ENCODE measurements around the gene RAPGEF2. TPM values are rescaled to one million over a fixed set of nuclear protein-coding genes. Genes with fewer than 3 reads are reported as not detected.

RAPGEF2 gene
- total RNA-seq, 1 donor from 2014 or later, result 32.6 TPM

DNA sequence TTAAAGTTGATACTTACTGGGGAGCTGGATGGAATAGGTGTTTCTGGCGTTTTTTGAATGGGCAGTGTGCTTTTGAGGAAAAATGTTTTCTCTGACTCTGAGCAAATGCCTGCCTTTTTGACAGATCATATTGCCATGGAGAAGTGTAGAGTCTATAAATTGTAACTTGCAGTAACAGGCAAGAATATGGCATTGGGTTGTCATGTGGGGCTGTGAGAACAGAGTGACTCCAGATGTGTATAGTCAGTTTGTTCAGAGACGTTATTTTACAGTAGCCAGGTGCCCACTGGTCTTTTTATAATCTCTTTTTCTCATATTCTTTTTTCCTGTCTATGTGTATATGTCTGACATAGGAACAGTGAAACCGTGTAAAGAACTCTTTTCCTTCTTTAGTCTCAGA is 40.8 kb downstream of the RAPGEF2 start:
- TF ChIP-seq, protein P1, sequence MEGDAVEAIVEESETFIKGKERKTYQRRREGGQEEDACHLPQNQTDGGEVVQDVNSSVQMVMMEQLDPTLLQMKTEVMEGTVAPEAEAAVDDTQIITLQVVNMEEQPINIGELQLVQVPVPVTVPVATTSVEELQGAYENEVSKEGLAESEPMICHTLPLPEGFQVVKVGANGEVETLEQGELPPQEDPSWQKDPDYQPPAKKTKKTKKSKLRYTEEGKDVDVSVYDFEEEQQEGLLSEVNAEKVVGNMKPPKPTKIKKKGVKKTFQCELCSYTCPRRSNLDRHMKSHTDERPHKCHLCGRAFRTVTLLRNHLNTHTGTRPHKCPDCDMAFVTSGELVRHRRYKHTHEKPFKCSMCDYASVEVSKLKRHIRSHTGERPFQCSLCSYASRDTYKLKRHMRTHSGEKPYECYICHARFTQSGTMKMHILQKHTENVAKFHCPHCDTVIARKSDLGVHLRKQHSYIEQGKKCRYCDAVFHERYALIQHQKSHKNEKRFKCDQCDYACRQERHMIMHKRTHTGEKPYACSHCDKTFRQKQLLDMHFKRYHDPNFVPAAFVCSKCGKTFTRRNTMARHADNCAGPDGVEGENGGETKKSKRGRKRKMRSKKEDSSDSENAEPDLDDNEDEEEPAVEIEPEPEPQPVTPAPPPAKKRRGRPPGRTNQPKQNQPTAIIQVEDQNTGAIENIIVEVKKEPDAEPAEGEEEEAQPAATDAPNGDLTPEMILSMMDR (IDR thresholded peaks at IDR 0.05; ENCODE audit: insufficient read depth, low read length, poor library complexity, severe bottlenecking), result no peak
- no peaks in the 10 kb centered on the region for H3K27me3 ChIP-seq (ENCODE audit: control insufficient read depth, insufficient read depth, low read length)
- DNase-seq (ENCODE audit: low read depth), result no peak
- no peak overlapping the region for H3K4me3 ChIP-seq (ENCODE audit: low read depth, low read length)
- H3K36me3 ChIP-seq (ENCODE audit: control insufficient read depth, insufficient read depth, low read length), result no peaks in the 10 kb centered on the region

DNA sequence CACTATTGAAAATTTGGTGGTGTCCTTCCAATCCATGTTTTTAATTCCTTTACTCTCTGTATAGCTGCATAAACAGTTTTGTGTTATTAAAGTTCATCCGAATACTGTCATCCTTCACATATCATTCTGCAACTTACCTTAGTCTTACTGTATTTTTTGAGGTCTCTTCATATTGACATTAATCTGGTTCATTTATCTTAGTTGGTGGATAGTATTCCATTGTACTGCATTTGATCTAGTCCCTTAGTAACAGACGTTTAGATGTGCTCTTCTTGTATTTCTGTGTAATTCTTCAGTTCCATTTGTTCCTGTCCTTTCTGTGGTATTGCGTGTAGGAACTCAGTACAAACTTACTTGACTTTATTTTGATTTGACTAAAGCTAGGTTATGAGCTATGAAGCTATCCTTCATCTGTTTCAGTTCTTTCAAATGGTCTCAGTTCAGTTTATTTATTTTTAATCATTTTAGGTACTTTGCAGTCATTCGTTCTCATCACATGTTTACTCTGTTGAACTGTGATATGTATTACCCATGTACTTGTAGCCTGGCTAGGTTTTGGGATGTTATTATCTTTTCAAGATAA is 41.3 kb downstream of the RAPGEF2 start:
- no peak for DNase-seq (ENCODE audit: low read depth)
- H3K36me3 ChIP-seq (ENCODE audit: control insufficient read depth, insufficient read depth, low read length), result no peaks in the 10 kb centered on the region
- TF ChIP-seq, protein P1 (IDR thresholded peaks at IDR 0.05; ENCODE audit: insufficient read depth, low read length, poor library complexity, severe bottlenecking), result no peak

DNA sequence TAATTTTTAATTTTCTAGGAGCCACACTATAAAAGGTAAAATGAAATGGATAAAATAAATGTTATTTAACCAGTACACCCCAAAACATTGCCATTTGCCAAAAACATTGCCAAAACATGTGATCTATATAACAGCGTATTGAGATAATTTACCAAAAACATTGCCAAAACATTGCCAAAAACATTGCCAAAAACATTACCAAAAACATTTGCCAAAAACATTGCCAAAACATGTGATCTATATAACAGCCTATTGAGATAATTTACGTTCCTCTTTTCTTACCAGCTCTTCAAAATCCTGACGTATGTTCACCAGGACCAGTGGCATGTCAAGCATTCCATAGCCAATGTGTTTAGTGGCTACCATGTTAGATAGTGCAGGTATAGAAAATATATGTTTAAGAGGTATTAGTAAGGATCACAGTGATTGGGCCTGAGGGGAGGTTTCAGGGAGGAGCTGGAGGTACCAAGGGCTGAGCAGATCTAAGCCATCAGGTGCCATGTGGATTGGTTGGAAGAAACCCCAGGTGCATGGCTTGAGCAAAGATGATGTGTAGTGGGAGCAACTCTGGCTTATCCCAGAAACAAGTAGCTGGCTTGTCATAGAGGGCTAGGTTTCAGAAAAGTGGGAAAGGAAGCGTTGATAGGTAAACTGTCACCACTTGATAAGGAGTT is 42.6 kb downstream of the RAPGEF2 start:
- H3K27me3 ChIP-seq (ENCODE audit: control insufficient read depth, insufficient read depth, low read length), result no peaks in the 10 kb centered on the region
- no peak for DNase-seq (ENCODE audit: low read depth)
- no peak overlapping the region for H3K4me3 ChIP-seq (ENCODE audit: low read depth, low read length)
- TF ChIP-seq, protein P1 (IDR thresholded peaks at IDR 0.05; ENCODE audit: insufficient read depth, low read length, poor library complexity, severe bottlenecking), result no peak
- no peaks in the 10 kb centered on the region for H3K36me3 ChIP-seq (ENCODE audit: control insufficient read depth, insufficient read depth, low read length)

More for the DNA sequence above, 41.3 kb downstream of the RAPGEF2 start:
- no peak overlapping the region for H3K4me3 ChIP-seq (ENCODE audit: low read depth, low read length)
- no peaks in the 10 kb centered on the region for H3K27me3 ChIP-seq (ENCODE audit: control insufficient read depth, insufficient read depth, low read length)

DNA sequence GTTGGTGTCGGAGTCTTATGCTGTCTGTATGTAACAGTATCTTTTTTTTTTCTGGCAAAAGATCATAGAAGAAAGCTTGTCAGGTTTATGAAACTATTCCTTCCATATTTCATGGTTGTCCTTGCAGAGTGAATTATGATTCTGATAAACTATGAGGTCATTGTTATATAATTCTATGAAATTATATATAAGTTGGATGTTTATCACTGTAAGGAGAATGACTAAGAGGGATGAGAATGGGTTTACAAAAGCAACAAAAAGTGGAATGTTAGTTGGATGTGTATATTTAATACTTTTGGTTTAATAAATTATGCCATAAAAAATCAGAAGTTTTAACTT is 43.1 kb downstream of the RAPGEF2 start:
- Histone ChIP-seq H3K27me3 (ENCODE audit: control insufficient read depth, insufficient read depth, low read length) (no peaks in the 10 kb centered on the region), H3K4me3 (ENCODE audit: low read depth, low read length) (no peak overlapping the region), H3K36me3 (ENCODE audit: control insufficient read depth, insufficient read depth, low read length) (no peaks in the 10 kb centered on the region)
- TF ChIP-seq, protein P1 (IDR thresholded peaks at IDR 0.05; ENCODE audit: insufficient read depth, low read length, poor library complexity, severe bottlenecking), result no peak
- DNase-seq (ENCODE audit: low read depth), result no peak

DNA sequence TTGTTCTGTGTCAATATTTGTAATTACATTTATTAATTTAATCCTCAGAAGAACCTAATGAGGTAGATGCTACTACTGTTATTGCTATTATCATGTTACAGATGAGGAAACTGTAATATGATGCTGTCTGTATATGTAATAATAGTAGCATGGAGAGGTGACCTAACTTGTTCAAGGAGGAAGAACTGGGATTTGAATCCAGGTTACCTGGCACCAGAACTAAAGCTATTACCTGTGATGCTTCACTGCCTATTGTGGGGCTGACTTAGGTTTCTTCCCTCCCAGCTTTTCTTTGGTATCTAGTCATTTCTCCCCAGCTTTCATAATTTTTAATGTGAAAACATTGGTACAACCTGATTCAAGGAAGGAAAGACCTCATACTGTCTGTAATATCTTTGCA is 43.6 kb downstream of the RAPGEF2 start:
- H3K4me3 ChIP-seq (ENCODE audit: low read depth, low read length), result no peak overlapping the region
- H3K36me3 ChIP-seq (ENCODE audit: control insufficient read depth, insufficient read depth, low read length), result no peaks in the 10 kb centered on the region
- H3K27me3 ChIP-seq (ENCODE audit: control insufficient read depth, insufficient read depth, low read length), result no peaks in the 10 kb centered on the region
- DNase-seq (ENCODE audit: low read depth), result no peak
- TF ChIP-seq, protein P1 (IDR thresholded peaks at IDR 0.05; ENCODE audit: insufficient read depth, low read length, poor library complexity, severe bottlenecking), result no peak

DNA sequence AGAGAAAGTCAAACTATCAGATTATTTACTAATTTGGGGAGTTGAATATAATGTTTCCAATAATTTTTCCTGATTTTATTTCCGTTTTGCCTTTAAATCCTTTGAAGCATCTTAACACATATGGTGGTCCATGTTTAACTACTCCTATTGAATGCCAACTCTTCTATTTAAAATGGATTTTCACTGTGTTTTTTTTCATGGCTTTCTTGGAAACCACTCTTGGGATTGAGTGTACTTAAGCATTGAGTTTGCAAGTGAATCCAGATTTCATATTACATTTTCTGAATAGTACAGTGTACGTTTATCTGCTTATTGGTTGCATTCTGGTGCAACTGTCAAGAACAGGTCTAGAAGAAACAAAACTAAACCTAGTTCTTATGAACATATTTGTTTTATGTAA is 45.6 kb downstream of the RAPGEF2 start:
- DNase-seq (ENCODE audit: low read depth), result no peak
- no peak overlapping the region for H3K4me3 ChIP-seq (ENCODE audit: low read depth, low read length)
- TF ChIP-seq, protein P1 (IDR thresholded peaks at IDR 0.05; ENCODE audit: insufficient read depth, low read length, poor library complexity, severe bottlenecking), result no peak
- no peaks in the 10 kb centered on the region for H3K36me3 ChIP-seq (ENCODE audit: control insufficient read depth, insufficient read depth, low read length)
- H3K27me3 ChIP-seq (ENCODE audit: control insufficient read depth, insufficient read depth, low read length), result no peaks in the 10 kb centered on the region
